Glutamatergic neuron (in vitro differentiated cells): ENCODE results near the gene P3H2. TPM values are rescaled to one million over a fixed set of nuclear protein-coding genes. Genes with fewer than 3 reads are reported as not detected.

Experiments used
- DNase-seq: peaks from one replicate; pipeline ENCODE4 v3.0.0; 2022
- H3K27ac Mint-ChIP-seq: one replicate; pipeline ENCODE4 v1.8.0; 2020; ENCODE audit warnings: mild to moderate bottlenecking, mixed read lengths, inconsistent platforms; ENCODE audit not compliant: unreplicated experiment
- H3K27me3 Mint-ChIP-seq: one replicate; pipeline ENCODE4 v1.8.0; 2020; ENCODE audit warnings: mild to moderate bottlenecking, moderate library complexity, mixed read lengths, inconsistent platforms; ENCODE audit not compliant: unreplicated experiment
- H3K36me3 Mint-ChIP-seq: one replicate; pipeline ENCODE4 v1.8.0; 2020; ENCODE audit warnings: mild to moderate bottlenecking, mixed read lengths, inconsistent platforms; ENCODE audit not compliant: unreplicated experiment
- H3K4me1 Mint-ChIP-seq: one replicate; pipeline ENCODE4 v1.8.0; 2020; ENCODE audit warnings: mild to moderate bottlenecking, low read depth, mixed read lengths, inconsistent platforms; ENCODE audit not compliant: unreplicated experiment
- H3K4me3 Mint-ChIP-seq: one replicate; pipeline ENCODE4 v1.8.0; 2020; ENCODE audit warnings: mild to moderate bottlenecking, mixed read lengths, inconsistent platforms; ENCODE audit not compliant: unreplicated experiment
- H3K9me3 Mint-ChIP-seq: one replicate; pipeline ENCODE4 v1.8.0; 2020; ENCODE audit warnings: mild to moderate bottlenecking, moderate library complexity, mixed read lengths, inconsistent platforms; ENCODE audit not compliant: unreplicated experiment
- CTCF ChIP-seq: fragments of 200-600 bp; sonication (generic); IDR thresholded peaks from one replicate; pipeline ENCODE4 v1.5.0; 2021; ENCODE audit not compliant: partially characterized antibody, unreplicated experiment
- total RNA-seq: library from RNA; stranded (reverse); fragmentation: NEBNext Ultra II Directional; extraction: Animal tissue kit (Norgen Biotek cat#: 25700); gene quantifications from one replicate; pipeline ENCODE4 v1.2.1, GENCODE V29; 2021; ENCODE audit not compliant: unreplicated experiment

Gene P3H2
- total RNA-seq, 1 donor from 2014 or later, result 28.6 TPM

GRCh38 chr3:190094160-190094718, 26.5 kb downstream of the P3H2 start:
- DNase-seq, result no peak
- H3K36me3 Mint-ChIP-seq, result peaks cover 4% of the 10 kb centered on the region
- H3K27me3 Mint-ChIP-seq, result no peaks in the 10 kb centered on the region
- no peak overlapping the region for H3K4me3 Mint-ChIP-seq
- TF ChIP-seq CTCF, result no peak
- H3K4me1 Mint-ChIP-seq, result no peaks in the 10 kb centered on the region
- H3K27ac Mint-ChIP-seq, result no peak overlapping the region
- peaks cover 2% of the 10 kb centered on the region for H3K9me3 Mint-ChIP-seq

GRCh38 chr3:190092250-190092649, 28.4 kb downstream of the P3H2 start:
- no peak for DNase-seq
- Mint-ChIP-seq H3K9me3 (peaks cover 2% of the 10 kb centered on the region), H3K4me1 (no peaks in the 10 kb centered on the region), H3K36me3 (peaks cover 4% of the 10 kb centered on the region), H3K27ac (no peak overlapping the region), H3K4me3 (no peak overlapping the region), H3K27me3 (no peaks in the 10 kb centered on the region)
- no peak for TF ChIP-seq CTCF

- Mint-ChIP-seq H3K27me3 (no peaks in the 10 kb centered on the region), H3K36me3 (no peaks in the 10 kb centered on the region), H3K4me3 (no peak overlapping the region), H3K9me3 (no peaks in the 10 kb centered on the region), H3K27ac (no peak overlapping the region), H3K4me1 (peaks cover 6% of the 10 kb centered on the region)
- TF ChIP-seq CTCF, result no peak
- no peak for DNase-seq
These were observed 31.0 kb downstream of the P3H2 start for GRCh38 chr3:190089711-190090110.

- H3K9me3 Mint-ChIP-seq, result no peaks in the 10 kb centered on the region
- no peak for TF ChIP-seq CTCF
- no peak overlapping the region for H3K27ac Mint-ChIP-seq
- DNase-seq, result no peak
- peaks cover 6% of the 10 kb centered on the region for H3K4me1 Mint-ChIP-seq
- H3K4me3 Mint-ChIP-seq, result no peak overlapping the region
- no peaks in the 10 kb centered on the region for H3K27me3 Mint-ChIP-seq
- H3K36me3 Mint-ChIP-seq, result no peaks in the 10 kb centered on the region
These were observed 31.8 kb downstream of the P3H2 start for GRCh38 chr3:190088890-190089289.

- Mint-ChIP-seq H3K27ac (no peak overlapping the region), H3K27me3 (no peaks in the 10 kb centered on the region), H3K9me3 (no peaks in the 10 kb centered on the region), H3K4me3 (no peak overlapping the region), H3K4me1 (peaks cover 14% of the 10 kb centered on the region), H3K36me3 (no peaks in the 10 kb centered on the region)
- TF ChIP-seq CTCF, result no peak
- no peak for DNase-seq
These were observed 34.5 kb downstream of the P3H2 start for GRCh38 chr3:190086191-190086590.
